Activated T-helper 17 cell treated with anti-CD3 and anti-CD28 coated beads, Interleukin-2, amount 50 U/mL, for 72 hours (primary cell): ENCODE measurements around the gene MYO18B. TPM values are rescaled to one million over a fixed set of nuclear protein-coding genes. Genes with fewer than 3 reads are reported as not detected.

ENCODE experiments used
- ATAC-seq: fragments of 150-1000 bp; cut with Tn5 transposase; replicated peaks from 2 replicates; pipeline ENCODE4 v1.10.0; 2021; ENCODE audit warnings: mild to moderate bottlenecking, moderate library complexity
- H3K27ac Mint-ChIP-seq: one replicate; pipeline ENCODE4 v1.8.0; 2022; ENCODE audit warnings: mixed read lengths
- H3K27me3 Mint-ChIP-seq: one replicate; pipeline ENCODE4 v1.8.0; 2022; ENCODE audit warnings: mixed read lengths
- H3K36me3 Mint-ChIP-seq: one replicate; pipeline ENCODE4 v1.8.0; 2022; ENCODE audit warnings: low read depth, mild to moderate bottlenecking, mixed read lengths
- H3K4me1 Mint-ChIP-seq: one replicate; pipeline ENCODE4 v1.8.0; 2022; ENCODE audit warnings: mixed read lengths
- H3K4me3 Mint-ChIP-seq: one replicate; pipeline ENCODE4 v1.8.0; 2022; ENCODE audit warnings: mild to moderate bottlenecking, mixed read lengths
- H3K9me3 Mint-ChIP-seq: one replicate; pipeline ENCODE4 v1.8.0; 2022; ENCODE audit warnings: mixed read lengths
- total RNA-seq, 2 donors: library from RNA; stranded (reverse); gene quantifications; one replicate each; pipeline ENCODE4 v1.2.3, GENCODE V29; 2022

MYO18B gene
- total RNA-seq, 2 donors from 2014 or later = 2.3 to 4.3 TPM

DNA sequence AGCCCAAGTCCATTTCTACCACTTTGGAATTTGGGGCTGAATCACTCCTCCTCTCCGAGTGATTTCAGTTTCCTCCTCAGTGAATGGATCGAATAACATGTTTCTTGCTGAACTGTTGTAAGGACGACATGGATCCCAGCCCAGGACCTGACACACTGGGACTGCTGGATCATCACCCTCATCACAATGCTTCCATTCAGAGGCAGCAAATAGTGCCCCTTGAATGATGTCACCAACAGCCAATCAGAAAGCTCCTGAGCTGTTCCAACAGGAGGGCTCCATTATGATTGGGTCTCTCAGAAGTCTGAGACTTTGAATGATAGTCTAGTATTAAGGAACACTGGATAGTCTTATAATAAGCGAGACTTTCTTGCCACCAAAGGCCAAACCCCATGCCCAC is 158.9 kb downstream of the MYO18B start:
- Mint-ChIP-seq H3K36me3 (no peaks in the 10 kb centered on the region), H3K27ac (no peak overlapping the region), H3K4me3 (no peak overlapping the region), H3K9me3 (no peaks in the 10 kb centered on the region), H3K4me1 (no peaks in the 10 kb centered on the region), H3K27me3 (peaks cover 12% of the 10 kb centered on the region)
- ATAC-seq = no peak

DNA sequence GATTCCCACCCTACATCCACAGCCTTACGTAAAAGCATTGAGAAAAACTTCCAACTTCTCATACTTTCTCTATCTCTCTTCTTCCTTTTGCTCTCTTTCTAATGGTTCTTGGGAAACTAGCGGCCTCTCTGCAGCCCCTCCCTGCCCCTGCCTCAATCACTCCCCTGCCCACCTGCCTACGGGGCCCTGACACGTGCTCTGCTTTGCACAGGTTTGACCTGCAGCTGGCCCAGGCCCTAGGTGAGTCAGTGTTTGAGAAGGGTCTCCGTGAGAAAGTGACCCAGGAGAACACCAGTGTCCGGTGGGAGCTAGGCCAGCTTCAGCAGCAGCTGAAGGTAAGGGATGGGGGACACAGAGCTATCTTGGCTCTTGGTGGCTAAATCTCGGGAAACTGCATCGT is 160.4 kb downstream of the MYO18B start:
- H3K36me3 Mint-ChIP-seq = no peaks in the 10 kb centered on the region
- H3K4me3 Mint-ChIP-seq = no peak overlapping the region

DNA sequence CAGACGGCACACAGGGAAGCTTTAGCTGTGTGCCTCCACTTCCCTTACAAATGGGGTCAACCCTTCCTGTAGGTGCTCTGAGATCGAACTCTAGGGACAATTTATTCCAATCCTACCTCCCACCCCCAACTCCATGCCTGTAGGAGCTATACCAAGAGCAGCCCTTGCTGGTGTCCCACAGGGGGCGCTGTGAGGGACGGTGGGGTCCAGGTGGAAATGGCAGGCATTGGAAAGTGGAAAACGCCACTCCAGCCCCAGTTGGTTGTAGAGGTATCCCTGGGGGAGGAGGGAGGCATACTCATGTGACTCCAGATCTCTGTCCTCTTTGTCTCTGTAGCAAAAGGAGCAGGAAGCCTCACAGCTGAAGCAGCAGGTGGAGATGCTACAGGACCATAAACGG is 161.3 kb downstream of the MYO18B start:
- peaks cover 12% of the 10 kb centered on the region for H3K27me3 Mint-ChIP-seq
- no peak overlapping the region for H3K27ac Mint-ChIP-seq
- ATAC-seq = no peak
- no peaks in the 10 kb centered on the region for H3K4me1 Mint-ChIP-seq
- no peak overlapping the region for H3K4me3 Mint-ChIP-seq
- no peaks in the 10 kb centered on the region for H3K36me3 Mint-ChIP-seq
- no peaks in the 10 kb centered on the region for H3K9me3 Mint-ChIP-seq

More for the DNA sequence above, 160.4 kb downstream of the MYO18B start:
- no peaks in the 10 kb centered on the region for H3K9me3 Mint-ChIP-seq
- no peak for ATAC-seq
- H3K27me3 Mint-ChIP-seq = peaks cover 12% of the 10 kb centered on the region
- H3K27ac Mint-ChIP-seq = no peak overlapping the region
- H3K4me1 Mint-ChIP-seq = no peaks in the 10 kb centered on the region

DNA sequence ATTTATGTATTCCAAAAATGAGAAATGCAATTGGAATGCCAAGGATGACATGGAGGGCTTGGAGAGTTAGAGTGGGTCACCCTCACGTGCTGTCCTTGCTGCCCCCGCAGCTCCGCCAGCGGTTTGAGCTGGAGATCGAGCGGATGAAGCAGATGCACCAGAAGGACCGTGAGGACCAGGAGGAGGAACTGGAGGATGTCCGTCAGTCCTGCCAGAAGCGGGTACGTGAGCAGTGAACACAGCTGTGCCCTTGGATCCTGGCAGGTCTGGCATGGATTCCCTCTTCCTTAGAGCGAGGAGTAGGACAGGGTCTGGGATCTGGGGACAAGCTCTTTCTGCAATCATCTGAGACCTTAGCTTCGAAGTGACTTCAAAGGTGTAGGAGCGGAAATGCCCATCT is 166.2 kb downstream of the MYO18B start:
- Mint-ChIP-seq H3K9me3 (no peaks in the 10 kb centered on the region), H3K36me3 (no peaks in the 10 kb centered on the region), H3K4me3 (no peak overlapping the region), H3K27me3 (peaks cover 11% of the 10 kb centered on the region), H3K27ac (no peak overlapping the region), H3K4me1 (no peaks in the 10 kb centered on the region)
- no peak for ATAC-seq

DNA sequence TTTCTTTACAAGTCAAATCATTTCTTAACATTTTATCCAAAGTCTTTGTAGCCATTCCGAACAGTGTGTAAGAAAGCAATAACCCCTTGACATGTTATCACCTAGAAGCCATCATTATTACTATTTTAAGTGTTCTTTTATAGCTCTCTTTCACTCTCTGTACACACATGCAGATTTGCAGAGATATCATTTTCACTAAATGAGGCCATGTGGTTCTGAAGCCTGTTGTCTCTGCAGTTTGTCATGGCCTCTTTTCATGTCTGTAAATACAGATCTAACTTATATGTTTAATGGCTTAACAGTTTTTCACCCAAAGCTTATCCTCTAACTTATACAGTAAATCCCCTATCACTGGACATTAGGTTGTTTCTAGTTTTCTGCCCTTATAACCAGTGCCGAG is 166.8 kb downstream of the MYO18B start:
- no peaks in the 10 kb centered on the region for H3K4me1 Mint-ChIP-seq
- no peak overlapping the region for H3K4me3 Mint-ChIP-seq
- no peak for ATAC-seq
- H3K27me3 Mint-ChIP-seq = peaks cover 9% of the 10 kb centered on the region
- no peak overlapping the region for H3K27ac Mint-ChIP-seq
- no peaks in the 10 kb centered on the region for H3K36me3 Mint-ChIP-seq
- no peaks in the 10 kb centered on the region for H3K9me3 Mint-ChIP-seq

DNA sequence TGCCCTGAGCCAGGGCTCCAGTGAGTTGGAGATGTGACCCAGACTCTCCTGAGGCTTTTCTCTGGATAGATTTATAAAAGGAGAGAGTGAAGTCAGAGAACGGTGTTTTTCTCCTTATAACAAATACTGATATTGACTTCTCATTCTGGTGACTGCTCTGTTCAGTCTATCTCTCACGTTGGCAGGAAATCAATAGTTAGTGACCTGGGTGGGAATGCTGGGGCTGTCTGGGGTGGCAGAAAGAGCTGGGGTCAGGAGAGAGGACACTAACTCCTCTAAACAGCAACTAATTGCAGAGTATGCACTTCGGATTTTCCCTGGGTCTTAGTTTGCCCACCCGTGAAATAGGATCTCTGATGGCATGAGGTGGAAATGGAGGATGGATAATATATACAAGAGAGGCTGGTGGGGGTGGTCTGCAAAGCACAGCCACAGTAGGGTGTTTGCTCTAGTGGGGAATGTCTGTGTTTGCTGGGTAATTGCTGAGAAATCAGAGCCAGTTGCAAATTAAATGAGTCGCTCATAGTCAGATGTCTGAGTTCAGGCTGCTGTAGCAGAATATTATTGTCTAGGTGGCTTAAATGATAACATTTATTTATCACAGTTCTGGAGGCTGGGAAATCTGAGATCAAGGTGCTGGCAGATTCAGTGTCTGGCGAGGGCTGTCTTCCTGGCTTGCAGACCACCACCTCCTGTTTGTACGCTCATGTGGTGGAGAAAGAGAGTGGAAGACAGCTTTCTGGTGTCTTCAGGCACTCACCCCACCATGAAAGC is 167.8 kb downstream of the MYO18B start:
- peaks cover 5% of the 10 kb centered on the region for H3K27me3 Mint-ChIP-seq
- ATAC-seq = no peak
- no peaks in the 10 kb centered on the region for H3K4me1 Mint-ChIP-seq
- no peaks in the 10 kb centered on the region for H3K9me3 Mint-ChIP-seq
- no peak overlapping the region for H3K4me3 Mint-ChIP-seq
- no peak overlapping the region for H3K27ac Mint-ChIP-seq
- no peaks in the 10 kb centered on the region for H3K36me3 Mint-ChIP-seq

DNA sequence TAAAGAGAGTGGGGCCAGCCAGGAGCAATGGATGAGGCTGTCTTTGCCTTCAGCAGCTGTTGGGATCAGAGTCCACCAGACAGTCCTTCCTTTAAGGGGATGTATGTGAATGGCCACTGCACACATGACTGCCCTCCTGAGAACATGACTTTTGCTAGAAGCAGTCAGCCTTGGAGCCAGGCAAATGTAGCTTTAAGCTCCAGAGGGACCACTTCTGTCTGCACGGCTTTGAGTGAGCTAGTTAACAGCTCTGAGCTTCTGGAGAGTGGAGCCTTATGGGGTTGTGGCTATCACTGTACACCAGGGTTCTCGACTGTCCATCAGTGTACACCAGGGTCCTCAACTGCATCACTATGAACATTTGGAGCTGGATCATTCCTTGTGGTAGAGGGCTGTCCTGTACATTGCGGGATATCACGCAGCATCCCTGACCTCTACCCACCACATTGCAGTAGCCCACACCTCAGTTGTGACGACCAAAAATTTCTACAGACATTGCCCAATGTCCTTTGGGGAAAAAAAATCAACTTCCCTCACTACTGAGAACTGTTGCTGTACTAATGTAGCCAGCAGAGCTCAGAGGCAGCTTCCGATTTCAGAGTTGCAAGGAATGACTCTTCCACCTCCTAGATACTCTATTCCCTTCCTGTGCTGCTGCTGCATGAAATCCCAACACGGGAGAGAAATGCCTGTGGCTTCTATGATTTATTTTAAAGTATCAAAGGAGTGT is 169.4 kb downstream of the MYO18B start:
- Mint-ChIP-seq H3K4me1 (no peaks in the 10 kb centered on the region), H3K27me3 (peaks cover 5% of the 10 kb centered on the region), H3K9me3 (no peaks in the 10 kb centered on the region), H3K4me3 (no peak overlapping the region), H3K36me3 (no peaks in the 10 kb centered on the region), H3K27ac (no peak overlapping the region)
- no peak for ATAC-seq

DNA sequence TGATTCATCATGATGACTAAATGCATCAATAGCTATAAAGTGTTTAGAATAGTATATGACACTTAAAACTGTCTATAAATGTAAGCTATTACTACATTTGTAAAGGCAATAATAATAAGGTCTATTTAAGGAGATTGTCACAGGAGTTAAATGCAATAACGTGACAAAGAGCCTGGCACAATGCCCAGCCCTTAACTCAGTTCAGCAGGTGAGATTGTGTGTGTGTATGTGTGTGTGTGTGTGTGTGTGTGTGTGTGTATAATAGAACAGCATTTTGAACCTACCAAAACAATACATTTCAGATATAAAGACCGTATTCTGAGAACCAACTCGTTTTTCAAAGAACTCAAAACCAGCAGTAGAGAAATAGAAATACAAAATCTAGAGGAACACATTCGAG is 177.5 kb downstream of the MYO18B start:
- peaks cover 36% of the 10 kb centered on the region for H3K27me3 Mint-ChIP-seq
- H3K4me3 Mint-ChIP-seq = no peak overlapping the region
- no peaks in the 10 kb centered on the region for H3K9me3 Mint-ChIP-seq
- no peaks in the 10 kb centered on the region for H3K36me3 Mint-ChIP-seq
- no peaks in the 10 kb centered on the region for H3K4me1 Mint-ChIP-seq
- no peak overlapping the region for H3K27ac Mint-ChIP-seq
- no peak for ATAC-seq

DNA sequence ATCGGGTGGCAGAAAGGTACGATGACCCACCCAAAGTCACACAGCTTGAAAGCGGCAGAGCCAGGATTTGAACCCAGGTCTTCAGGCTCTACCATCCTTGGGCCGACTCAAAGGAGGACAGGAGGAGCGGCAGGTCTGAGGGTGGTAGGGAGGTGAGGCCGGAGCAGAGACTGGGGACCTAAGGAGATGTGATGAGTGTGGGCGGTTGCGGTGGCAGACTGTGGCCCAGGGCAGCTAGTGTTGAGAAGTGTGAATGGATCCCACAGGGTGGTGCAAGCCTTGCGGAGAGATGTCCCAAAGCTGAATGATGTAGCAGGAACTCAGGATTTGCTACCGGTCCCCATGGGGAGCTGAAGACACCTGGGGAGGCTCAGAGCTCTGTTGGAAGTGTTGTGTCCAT is 180.2 kb downstream of the MYO18B start:
- Mint-ChIP-seq H3K4me1 (no peaks in the 10 kb centered on the region), H3K27me3 (peaks cover 36% of the 10 kb centered on the region), H3K36me3 (no peaks in the 10 kb centered on the region), H3K4me3 (no peak overlapping the region), H3K9me3 (no peaks in the 10 kb centered on the region), H3K27ac (no peak overlapping the region)
- ATAC-seq = no peak

DNA sequence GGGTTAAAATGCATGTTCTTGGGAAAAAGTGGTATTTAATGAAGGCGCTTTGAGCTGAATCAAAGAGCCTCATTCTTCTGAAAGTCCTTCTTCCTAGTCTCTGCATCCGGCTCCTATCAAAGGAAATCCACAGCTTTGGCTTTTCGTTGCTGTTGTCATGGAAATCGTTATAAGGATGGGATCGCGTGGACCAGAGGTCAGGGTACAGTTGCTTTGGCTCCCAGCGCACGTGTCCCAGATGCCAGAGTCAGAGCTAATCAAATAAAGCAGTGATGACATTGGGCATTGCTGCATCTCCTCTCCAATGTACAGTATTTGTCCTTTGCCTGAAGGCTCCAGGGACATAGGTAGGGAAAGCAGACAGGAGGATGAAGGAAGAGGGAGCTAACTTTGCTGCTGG is 181.9 kb downstream of the MYO18B start:
- no peaks in the 10 kb centered on the region for H3K36me3 Mint-ChIP-seq
- peaks cover 5% of the 10 kb centered on the region for H3K9me3 Mint-ChIP-seq
- H3K27ac Mint-ChIP-seq = no peak overlapping the region
- H3K4me3 Mint-ChIP-seq = no peak overlapping the region
- ATAC-seq = no peak
- peaks cover 30% of the 10 kb centered on the region for H3K27me3 Mint-ChIP-seq
- H3K4me1 Mint-ChIP-seq = no peaks in the 10 kb centered on the region

DNA sequence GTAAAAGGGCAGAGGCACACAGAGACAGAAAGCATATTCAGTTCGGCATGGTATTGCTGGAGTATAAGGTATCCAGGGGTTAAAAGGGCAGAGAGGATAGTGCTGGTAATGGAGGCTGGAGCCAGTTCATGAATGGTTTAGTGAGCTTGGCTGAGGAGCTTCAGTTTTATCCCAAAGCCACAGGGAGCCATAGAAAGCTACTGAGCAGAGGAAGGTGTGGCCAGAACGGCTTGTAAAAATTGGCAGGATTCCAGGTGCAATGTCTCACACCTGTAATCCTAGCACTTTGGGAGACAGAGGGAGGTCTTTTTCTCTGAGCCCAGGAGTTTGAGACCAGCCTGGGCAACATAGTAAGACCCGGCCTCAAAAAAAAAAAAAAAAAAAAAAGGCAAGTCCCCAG is 186.1 kb downstream of the MYO18B start:
- Mint-ChIP-seq H3K36me3 (no peaks in the 10 kb centered on the region), H3K27ac (no peak overlapping the region), H3K4me1 (no peaks in the 10 kb centered on the region), H3K9me3 (peaks cover 5% of the 10 kb centered on the region), H3K4me3 (no peak overlapping the region), H3K27me3 (peaks cover 12% of the 10 kb centered on the region)
- no peak for ATAC-seq

DNA sequence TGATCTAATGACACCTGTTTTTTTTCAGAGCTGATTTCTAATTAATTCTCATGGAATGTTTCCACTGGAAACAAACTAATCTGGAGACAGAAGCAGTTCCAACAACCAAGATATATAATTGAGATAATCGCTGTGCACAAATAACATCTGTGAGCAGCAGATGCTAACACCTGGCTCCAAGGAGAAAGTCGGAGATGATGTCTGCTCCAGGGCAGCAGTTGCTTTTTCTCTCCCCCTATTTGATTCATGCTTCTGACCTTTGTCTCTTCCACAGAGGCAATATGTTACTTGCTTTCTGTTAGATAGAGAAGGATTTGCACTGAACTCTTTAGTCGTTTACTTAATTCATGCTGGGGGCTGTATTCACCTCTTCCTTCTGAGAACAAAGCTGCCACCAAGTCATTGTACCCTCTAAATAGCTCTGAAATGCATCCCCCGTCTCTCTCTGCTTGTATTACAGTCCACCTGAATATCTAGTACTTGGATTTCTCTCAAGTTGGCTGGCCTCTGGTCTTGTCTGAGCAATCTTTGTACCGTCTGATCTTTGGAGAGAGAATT is 187.4 kb downstream of the MYO18B start:
- H3K27ac Mint-ChIP-seq = no peak overlapping the region
- no peak overlapping the region for H3K4me3 Mint-ChIP-seq
- H3K4me1 Mint-ChIP-seq = no peaks in the 10 kb centered on the region
- ATAC-seq = no peak
- no peaks in the 10 kb centered on the region for H3K36me3 Mint-ChIP-seq
- H3K9me3 Mint-ChIP-seq = peaks cover 9% of the 10 kb centered on the region
- H3K27me3 Mint-ChIP-seq = peaks cover 9% of the 10 kb centered on the region

DNA sequence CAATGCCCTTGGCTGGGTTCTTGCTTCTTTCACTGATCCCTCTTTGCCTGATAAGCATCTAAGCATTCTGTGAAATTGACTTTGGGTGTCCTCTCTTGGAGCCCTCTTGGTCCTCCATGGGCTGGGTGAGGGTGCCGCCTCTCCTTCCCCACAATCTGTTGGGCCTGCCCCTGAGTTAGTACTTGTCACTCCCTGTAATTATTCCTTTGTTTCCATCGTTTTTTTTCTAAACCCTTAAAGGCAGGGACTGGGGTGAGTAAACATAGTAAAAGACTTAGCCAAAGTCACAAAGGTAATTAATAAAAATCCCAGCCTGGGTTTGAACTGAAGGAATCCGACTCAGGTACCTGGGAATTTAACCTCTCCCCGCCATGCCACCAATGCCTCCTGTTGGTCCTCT is 188.1 kb downstream of the MYO18B start:
- peaks cover 9% of the 10 kb centered on the region for H3K9me3 Mint-ChIP-seq
- no peaks in the 10 kb centered on the region for H3K4me1 Mint-ChIP-seq
- no peak for ATAC-seq
- H3K27me3 Mint-ChIP-seq = peaks cover 10% of the 10 kb centered on the region
- no peak overlapping the region for H3K4me3 Mint-ChIP-seq
- no peak overlapping the region for H3K27ac Mint-ChIP-seq
- H3K36me3 Mint-ChIP-seq = no peaks in the 10 kb centered on the region

DNA sequence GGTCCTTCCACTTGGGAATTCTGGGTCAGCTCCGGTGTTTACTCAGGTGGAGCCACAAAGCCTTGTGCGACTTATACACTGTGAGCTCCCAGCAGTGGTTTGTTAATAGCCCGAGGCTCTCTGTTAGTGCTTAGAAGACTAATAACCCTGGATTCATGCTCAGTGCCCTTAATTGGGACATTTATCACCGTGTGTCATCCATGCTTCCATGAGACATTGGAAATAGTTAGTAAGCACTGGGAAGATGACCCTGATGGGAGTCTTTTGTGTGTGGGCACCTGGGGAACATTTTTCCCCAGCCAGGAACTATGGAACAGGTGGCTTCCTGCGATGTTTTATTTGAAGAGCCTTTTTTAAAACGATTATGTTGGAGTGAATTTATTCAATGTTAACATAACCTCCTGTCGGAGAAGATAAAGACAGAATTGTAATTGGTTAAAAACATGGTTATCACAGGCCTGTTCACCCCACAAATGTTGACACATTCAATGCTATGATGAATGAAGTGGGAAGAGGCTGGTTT is 188.9 kb downstream of the MYO18B start:
- H3K36me3 Mint-ChIP-seq = no peaks in the 10 kb centered on the region
- no peak for ATAC-seq
- no peaks in the 10 kb centered on the region for H3K4me1 Mint-ChIP-seq
- H3K4me3 Mint-ChIP-seq = no peak overlapping the region
- H3K27me3 Mint-ChIP-seq = peaks cover 16% of the 10 kb centered on the region
- peaks cover 14% of the 10 kb centered on the region for H3K9me3 Mint-ChIP-seq
- H3K27ac Mint-ChIP-seq = no peak overlapping the region
